Fibroblast of lung (primary cell): Measurements from ENCODE around the gene RTP2.

Experiments
- EZH2 ChIP-seq: IDR thresholded peaks from 2 replicates; pipeline ENCODE4 v1.5.1; 2012; ENCODE audit warnings: low read length, control low read depth, mild to moderate bottlenecking; ENCODE audit errors: missing control alignments
- TF ChIP-seq, protein P1 (sequence below), 2 donors: IDR thresholded peaks in 1 of 2; conservative IDR thresholded peaks in 1 of 2; 1 replicate in 1 of 2; 2 replicates in 1 of 2; pipeline ENCODE4 v1.5.1; 2011 to 2012; ENCODE audit warnings: low read length in 2 of 2, control low read depth in 1 of 2, inconsistent platforms in 1 of 2, low read depth in 1 of 2, mild to moderate bottlenecking in 1 of 2

DNA sequence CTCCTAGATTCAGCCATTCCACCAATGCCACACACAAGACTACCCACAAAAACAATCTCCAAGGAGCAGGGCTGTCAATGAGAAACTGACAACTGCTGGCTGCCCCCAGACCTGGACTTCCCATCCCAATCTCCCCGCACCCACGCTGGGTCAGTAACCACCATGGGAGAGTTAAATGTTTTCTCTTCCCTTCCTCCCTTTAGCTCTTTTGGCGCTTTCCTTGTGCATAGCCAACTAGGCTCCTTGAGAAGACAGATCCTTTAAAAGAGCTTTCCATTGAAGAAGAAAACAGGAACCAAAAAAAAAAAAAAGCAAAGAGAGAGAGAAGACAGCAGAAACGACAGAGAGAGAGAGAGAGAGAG lies 34.6 kb upstream of the RTP2 start:
- TF ChIP-seq, protein P1, sequence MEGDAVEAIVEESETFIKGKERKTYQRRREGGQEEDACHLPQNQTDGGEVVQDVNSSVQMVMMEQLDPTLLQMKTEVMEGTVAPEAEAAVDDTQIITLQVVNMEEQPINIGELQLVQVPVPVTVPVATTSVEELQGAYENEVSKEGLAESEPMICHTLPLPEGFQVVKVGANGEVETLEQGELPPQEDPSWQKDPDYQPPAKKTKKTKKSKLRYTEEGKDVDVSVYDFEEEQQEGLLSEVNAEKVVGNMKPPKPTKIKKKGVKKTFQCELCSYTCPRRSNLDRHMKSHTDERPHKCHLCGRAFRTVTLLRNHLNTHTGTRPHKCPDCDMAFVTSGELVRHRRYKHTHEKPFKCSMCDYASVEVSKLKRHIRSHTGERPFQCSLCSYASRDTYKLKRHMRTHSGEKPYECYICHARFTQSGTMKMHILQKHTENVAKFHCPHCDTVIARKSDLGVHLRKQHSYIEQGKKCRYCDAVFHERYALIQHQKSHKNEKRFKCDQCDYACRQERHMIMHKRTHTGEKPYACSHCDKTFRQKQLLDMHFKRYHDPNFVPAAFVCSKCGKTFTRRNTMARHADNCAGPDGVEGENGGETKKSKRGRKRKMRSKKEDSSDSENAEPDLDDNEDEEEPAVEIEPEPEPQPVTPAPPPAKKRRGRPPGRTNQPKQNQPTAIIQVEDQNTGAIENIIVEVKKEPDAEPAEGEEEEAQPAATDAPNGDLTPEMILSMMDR (conservative IDR thresholded peaks at IDR 0.05 in 1 of 2, IDR thresholded peaks at IDR 0.05 in 1 of 2; ENCODE audit: low read depth in 1 of 2, low read length in 2 of 2): no peak
- no peak for TF ChIP-seq EZH2
